Epithelial cell of alveolus of lung (primary cell): Measurements from ENCODE around the gene PPM1A. TPM values are rescaled to one million over a fixed set of nuclear protein-coding genes. Genes with fewer than 3 reads are reported as not detected.

ENCODE experiments used
- total RNA-seq: library from RNA; depleted of rRNA; stranded (reverse); fragments of >200 nt; gene quantifications from 2 replicates; pipeline ENCODE4 v1.2.1, GENCODE V29; 2015

Gene PPM1A
- 13.6 and 20.7 TPM in 2 replicates for total RNA-seq

GRCh38 chr14:60248697-60249318 is at the start of gene PPM1A:
TSS of gene PPM1A (plus strand) at chr14:60249221. CDS start at chr14:60282704, 33,483 bp downstream.

Other genes with a start within 250 kb of the PPM1A start
- 50.0 and 55.8 TPM in 2 replicates for gene PCNX4, start 157.3 kb upstream of the PPM1A start, total RNA-seq
- 60.6 and 77.8 TPM in 2 replicates for gene DHRS7, start 83.8 kb upstream of the PPM1A start, total RNA-seq
- 0.56 and 0.78 TPM in 2 replicates for gene C14orf39, start 236.8 kb downstream of the PPM1A start, total RNA-seq